Middle frontal gyrus (tissue), 1 donor: ENCODE data around the gene DMWD.
"Not testable (repeated sequence)": the region's sequence is repeated elsewhere in the genome, so short reads cannot be mapped to it uniquely, and the experiment has no call there.

ENCODE experiments used
- DNase-seq: peaks from one replicate; pipeline ENCODE4 v3.0.0-alpha.2; 2015; ENCODE audit warnings: low spot score; ENCODE audit errors: extremely low spot score

The DMWD gene

DNA sequence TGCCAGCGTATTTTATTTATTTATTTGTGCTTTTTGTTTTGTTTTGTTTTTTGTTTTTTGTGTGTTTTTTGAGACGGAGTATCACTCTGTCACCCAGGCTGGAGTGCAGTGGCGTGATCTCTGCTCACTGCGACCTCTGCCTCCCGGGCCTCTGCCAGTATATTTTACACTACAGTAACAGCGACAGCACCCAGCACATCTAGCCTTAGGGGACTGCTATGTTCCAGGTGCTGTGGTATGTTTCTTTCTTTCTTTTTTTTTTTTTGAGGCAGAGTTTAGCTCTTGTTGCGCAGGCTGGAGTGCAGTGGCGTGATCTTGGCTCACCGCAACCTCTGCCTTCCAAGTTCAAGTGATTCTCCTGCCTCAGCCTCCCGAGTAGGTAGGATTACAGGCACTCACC is 41.2 kb downstream of the DMWD start:
- not testable (repeated sequence) for DNase-seq

GRCh38 chr19:45747513-45747912 is 45.1 kb downstream of the DMWD start:
- DNase-seq, result no peak

DNA sequence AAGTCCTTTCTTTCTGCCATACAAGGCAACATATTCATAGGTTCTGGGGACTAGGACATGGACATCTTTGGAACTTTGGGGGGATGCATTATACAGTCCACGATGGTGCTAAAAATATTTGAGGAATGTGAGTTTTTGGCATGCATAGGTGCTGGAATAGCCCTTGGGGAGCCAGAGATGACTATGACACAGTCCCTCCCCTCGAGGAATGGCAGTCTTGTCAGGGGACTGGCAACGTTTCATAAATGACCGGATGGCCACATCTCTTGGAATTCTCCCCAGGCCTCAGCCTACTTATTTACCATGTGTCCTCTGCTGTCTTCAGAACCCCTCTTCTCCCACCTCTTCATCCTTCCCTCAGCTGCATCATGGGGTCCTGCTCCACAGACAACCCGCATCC is 45.8 kb downstream of the DMWD start:
- no peak for DNase-seq

DNA sequence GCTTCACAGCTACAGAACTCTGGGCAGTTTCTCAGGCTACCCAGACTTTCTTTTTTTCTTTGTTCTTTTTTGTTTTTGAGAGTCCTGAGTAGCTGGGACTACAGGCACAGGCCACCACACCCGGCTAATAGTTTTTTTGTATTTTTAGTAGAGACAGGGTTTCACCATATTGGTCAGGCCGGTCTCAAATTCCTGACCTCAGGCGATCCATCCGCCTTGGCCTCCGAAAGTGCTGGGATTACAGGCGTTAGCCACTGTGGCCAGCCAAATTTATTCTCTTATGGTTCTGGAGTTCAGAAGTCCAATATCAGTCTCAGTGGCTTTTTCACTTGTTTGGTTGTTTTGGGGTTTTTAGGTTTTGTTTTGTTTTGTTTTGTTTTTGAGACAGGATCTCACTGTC is 47.0 kb downstream of the DMWD start:
- no peak for DNase-seq

- DNase-seq, result no peak
Observed at GRCh38 chr19:45742969-45743368, 49.7 kb downstream of the DMWD start.

DNA sequence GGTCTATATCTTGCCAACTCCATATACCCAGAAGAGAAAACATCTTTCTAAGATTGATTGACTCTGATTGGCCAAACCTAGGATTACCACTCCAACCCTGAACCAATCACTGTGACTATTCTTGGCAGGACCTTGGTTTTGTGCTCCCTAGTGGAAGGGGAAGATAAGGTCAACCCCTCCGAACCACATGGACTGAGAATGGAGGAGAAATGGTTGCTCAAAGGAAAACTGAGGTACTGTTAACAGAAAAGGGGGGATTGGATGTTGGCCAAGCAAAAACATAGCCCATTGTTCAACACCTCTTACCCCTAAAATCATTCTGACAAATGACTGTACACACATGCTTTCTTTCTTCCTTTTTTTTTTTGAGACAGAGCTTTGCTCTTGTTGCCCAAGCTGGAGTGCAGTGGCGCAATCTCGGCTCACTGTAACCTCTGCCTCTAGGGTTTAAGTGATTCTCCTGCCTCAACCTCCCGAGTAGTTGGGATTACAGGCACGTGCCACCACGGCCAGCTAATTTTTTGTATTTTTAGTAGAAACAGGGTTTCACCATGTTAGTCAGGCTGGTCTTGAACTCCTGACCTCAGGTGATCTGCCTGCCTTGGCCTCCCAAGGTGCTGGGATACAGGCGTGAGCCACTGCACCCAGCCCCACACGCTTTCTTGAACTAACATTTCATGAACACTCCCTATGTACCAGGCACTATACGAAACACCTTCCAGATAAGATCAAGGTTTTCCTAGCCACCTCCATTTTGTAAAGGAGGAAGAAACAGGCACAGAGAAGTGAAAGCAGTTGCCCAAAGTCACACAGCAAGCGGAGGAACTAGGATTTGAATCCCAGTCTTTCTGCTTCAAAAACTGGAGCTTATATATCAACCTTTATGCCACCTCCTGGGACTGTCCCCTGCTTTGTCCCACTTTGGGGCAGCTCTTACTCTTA is 52.9 kb downstream of the DMWD start:
- no peak for DNase-seq

- no peak for DNase-seq
Observed at GRCh38 chr19:45733160-45733810, 59.4 kb downstream of the DMWD start, which contains the start of gene MEIOSIN. TSS of gene MEIOSIN (plus strand) at chr19:45733439. CDS start at chr19:45735377, 1,938 bp downstream.
